PFSK-1 (cell line): Measurements from ENCODE around the gene MEGF10.

Experiments used
- FOXP2 ChIP-seq: optimal IDR thresholded peaks from 2 replicates; pipeline ENCODE3; 2011; ENCODE audit warnings: borderline replicate concordance, control low read depth, inconsistent platforms; ENCODE audit not compliant: insufficient read depth; ENCODE audit errors: extremely low read length, extremely low read depth
- POLR2AphosphoS5 ChIP-seq: IDR thresholded peaks from 2 replicates; pipeline ENCODE4 v1.6.1; 2012; ENCODE audit warnings: low read depth, mild to moderate bottlenecking, control low read depth, low read length, moderate library complexity
- SIN3A ChIP-seq: IDR thresholded peaks from 2 replicates; pipeline ENCODE4 v1.6.1; 2012; ENCODE audit warnings: mild to moderate bottlenecking, low read length, moderate library complexity, borderline replicate concordance; ENCODE audit not compliant: insufficient read depth
- TAF1 ChIP-seq: IDR thresholded peaks from 2 replicates; pipeline ENCODE4 v1.6.1; 2012; ENCODE audit warnings: low read length, control low read depth, borderline replicate concordance; ENCODE audit not compliant: insufficient read depth
- TF ChIP-seq, protein P1 (sequence below), 2 experiments: IDR thresholded peaks; 2 replicates each; pipeline versions ENCODE4 v1.6.1 to v1.8.0; 2011 to 2012; ENCODE audit warnings: low read depth in 2 of 2, low read length in 2 of 2, control low read depth in 1 of 2, inconsistent platforms in 1 of 2, mild to moderate bottlenecking in 1 of 2, moderate library complexity in 1 of 2; ENCODE audit not compliant: insufficient read depth in 1 of 2

DNA sequence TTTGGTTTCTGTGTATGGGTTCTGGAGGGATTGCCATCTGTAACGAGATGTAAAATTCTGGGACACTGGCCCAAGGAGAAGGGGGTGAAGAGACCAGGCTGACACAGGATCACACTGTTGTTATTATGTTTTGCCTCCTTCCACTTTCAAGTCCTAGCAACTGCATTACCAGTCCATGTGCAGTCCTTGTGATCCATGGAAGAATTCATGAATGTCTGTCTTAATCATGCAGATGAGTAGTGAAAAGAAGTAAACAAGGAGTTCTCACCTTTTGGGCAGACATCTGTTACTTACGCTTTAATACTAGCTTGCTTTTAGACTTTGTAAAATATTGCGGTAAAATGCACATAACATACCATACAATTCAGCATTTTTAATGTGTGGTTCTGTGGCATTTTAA is 18.3 kb downstream of the MEGF10 start:
- TF ChIP-seq FOXP2: no peak
- no peak for TF ChIP-seq POLR2AphosphoS5
- no peak for TF ChIP-seq SIN3A
- TF ChIP-seq, protein P1, sequence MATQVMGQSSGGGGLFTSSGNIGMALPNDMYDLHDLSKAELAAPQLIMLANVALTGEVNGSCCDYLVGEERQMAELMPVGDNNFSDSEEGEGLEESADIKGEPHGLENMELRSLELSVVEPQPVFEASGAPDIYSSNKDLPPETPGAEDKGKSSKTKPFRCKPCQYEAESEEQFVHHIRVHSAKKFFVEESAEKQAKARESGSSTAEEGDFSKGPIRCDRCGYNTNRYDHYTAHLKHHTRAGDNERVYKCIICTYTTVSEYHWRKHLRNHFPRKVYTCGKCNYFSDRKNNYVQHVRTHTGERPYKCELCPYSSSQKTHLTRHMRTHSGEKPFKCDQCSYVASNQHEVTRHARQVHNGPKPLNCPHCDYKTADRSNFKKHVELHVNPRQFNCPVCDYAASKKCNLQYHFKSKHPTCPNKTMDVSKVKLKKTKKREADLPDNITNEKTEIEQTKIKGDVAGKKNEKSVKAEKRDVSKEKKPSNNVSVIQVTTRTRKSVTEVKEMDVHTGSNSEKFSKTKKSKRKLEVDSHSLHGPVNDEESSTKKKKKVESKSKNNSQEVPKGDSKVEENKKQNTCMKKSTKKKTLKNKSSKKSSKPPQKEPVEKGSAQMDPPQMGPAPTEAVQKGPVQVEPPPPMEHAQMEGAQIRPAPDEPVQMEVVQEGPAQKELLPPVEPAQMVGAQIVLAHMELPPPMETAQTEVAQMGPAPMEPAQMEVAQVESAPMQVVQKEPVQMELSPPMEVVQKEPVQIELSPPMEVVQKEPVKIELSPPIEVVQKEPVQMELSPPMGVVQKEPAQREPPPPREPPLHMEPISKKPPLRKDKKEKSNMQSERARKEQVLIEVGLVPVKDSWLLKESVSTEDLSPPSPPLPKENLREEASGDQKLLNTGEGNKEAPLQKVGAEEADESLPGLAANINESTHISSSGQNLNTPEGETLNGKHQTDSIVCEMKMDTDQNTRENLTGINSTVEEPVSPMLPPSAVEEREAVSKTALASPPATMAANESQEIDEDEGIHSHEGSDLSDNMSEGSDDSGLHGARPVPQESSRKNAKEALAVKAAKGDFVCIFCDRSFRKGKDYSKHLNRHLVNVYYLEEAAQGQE (IDR thresholded peaks at IDR 0.05; ENCODE audit: insufficient read depth in 1 of 2, low read depth in 2 of 2, low read length in 2 of 2): no peak
- TF ChIP-seq TAF1: no peak
